GM19043 (cell line): ENCODE data around the gene SLC39A6.
A peak's percentile ranks its signal among the peaks of the same experiment; 100 is the strongest.
"Not testable (repeated sequence)": the region's sequence is repeated elsewhere in the genome, so short reads cannot be mapped to it uniquely, and the experiment has no call there.

Source experiments
- ATAC-seq: cut with Tn5 transposase; IDR thresholded peaks from one replicate; pipeline ENCODE4 v1.9.1; 2021; ENCODE audit warnings: low read depth; ENCODE audit not compliant: unreplicated experiment

Gene SLC39A6

GRCh38 chr18:36101943-36102342, 27.2 kb downstream of the SLC39A6 start:
- no peak for ATAC-seq

- no peak for ATAC-seq
Measured at GRCh38 chr18:36099311-36099710, 29.8 kb downstream of the SLC39A6 start.

- ATAC-seq, result no peak
Measured at GRCh38 chr18:36096955-36097354, 32.2 kb downstream of the SLC39A6 start.

- ATAC-seq, result no peak
Measured at GRCh38 chr18:36095936-36096519, 33.1 kb downstream of the SLC39A6 start.

GRCh38 chr18:36094431-36094830, 34.7 kb downstream of the SLC39A6 start:
- ATAC-seq, result no peak

- ATAC-seq, result not testable (repeated sequence)
Measured at GRCh38 chr18:36092116-36092515, 37.0 kb downstream of the SLC39A6 start.

- no peak for ATAC-seq
Measured at GRCh38 chr18:36089001-36089400, 40.1 kb downstream of the SLC39A6 start.

- ATAC-seq, result no peak
Measured at GRCh38 chr18:36088256-36088655, 40.9 kb downstream of the SLC39A6 start.

GRCh38 chr18:36086186-36086585, 43.0 kb downstream of the SLC39A6 start:
- ATAC-seq, result no peak

- no peak for ATAC-seq
Measured at GRCh38 chr18:36085195-36085594, 43.9 kb downstream of the SLC39A6 start.

- ATAC-seq, result no peak
Measured at GRCh38 chr18:36083729-36084128, 45.4 kb downstream of the SLC39A6 start.

- not testable (repeated sequence) for ATAC-seq
Measured at GRCh38 chr18:36081118-36081517, 48.0 kb downstream of the SLC39A6 start.

- ATAC-seq, result no peak
Measured at GRCh38 chr18:36078751-36079529, 50.2 kb downstream of the SLC39A6 start.

- ATAC-seq, result not testable (repeated sequence)
Measured at GRCh38 chr18:36077764-36078163, 51.4 kb downstream of the SLC39A6 start.

- no peak for ATAC-seq
Measured at GRCh38 chr18:36075862-36076587, 53.1 kb downstream of the SLC39A6 start.

GRCh38 chr18:36074435-36074834, 54.7 kb downstream of the SLC39A6 start:
- ATAC-seq, result no peak

GRCh38 chr18:36073676-36074075, 55.5 kb downstream of the SLC39A6 start:
- ATAC-seq, result no peak

- not testable (repeated sequence) for ATAC-seq
Measured at GRCh38 chr18:36072406-36072805, 56.7 kb downstream of the SLC39A6 start.

- peak; percentile 98 for ATAC-seq
Measured at GRCh38 chr18:36067055-36067957, 61.8 kb downstream of the SLC39A6 start, which contains the start of gene RPRD1A. RPRD1A (minus strand) TSS chr18:36067559; CDS start chr18:36067404, 155 bp downstream.

GRCh38 chr18:36066686-36067054, 62.5 kb downstream of the SLC39A6 start:
- ATAC-seq, result no peak
